K562 (cell line): ENCODE results near the gene WASF2. TPM values are rescaled to one million over a fixed set of nuclear protein-coding genes. Genes with fewer than 3 reads are reported as not detected.

ENCODE experiments used
- ATF7 ChIP-seq: fragments of 450-650 bp; IDR thresholded peaks from 2 replicates; pipeline ENCODE4 v1.7.1; 2014; ENCODE audit warnings: mild to moderate bottlenecking, moderate library complexity
- BRCA1 ChIP-seq, 2 experiments: fragments of 450-650 bp in 1 of 2; sonication (generic) in 1 of 2; formaldehyde crosslinking in 1 of 2; IDR thresholded peaks; 2 replicates each; pipeline versions ENCODE4 v1.5.0 to v1.6.1; 2017 to 2020; ENCODE audit warnings: mild to moderate bottlenecking in 1 of 2, missing genetic modification reagents in 1 of 2
- FUS ChIP-seq: fragments of 200-400 bp; formaldehyde crosslinking; optimal IDR thresholded peaks from 2 replicates; pipeline ENCODE3; 2017; ENCODE audit warnings: low read depth, low read length
- PTTG1 ChIP-seq: fragments of 450-650 bp; IDR thresholded peaks from 2 replicates; pipeline ENCODE4 v1.6.1; 2016; ENCODE audit warnings: low read depth, mild to moderate bottlenecking, missing genetic modification characterization, missing compliant biosample characterization
- RCOR1 ChIP-seq, 2 experiments: IDR thresholded peaks; 2 replicates each; pipeline ENCODE4 v1.6.1; 2012; ENCODE audit warnings: low read depth in 2 of 2, low read length in 2 of 2, borderline replicate concordance in 1 of 2, improper control_type of control experiment in 1 of 2
- RFX7 ChIP-seq: fragments of 250-450 bp; sonication (Bioruptor Pico); IDR thresholded peaks from 2 replicates; pipeline ENCODE4 v1.5.1; 2021; ENCODE audit warnings: mild to moderate bottlenecking
- SIRT6 ChIP-seq: IDR thresholded peaks from one replicate; pipeline ENCODE4 v1.6.1; 2012; ENCODE audit warnings: low read depth, mild to moderate bottlenecking, control low read depth, inconsistent platforms, low read length, moderate library complexity
- SMAD3 ChIP-seq: fragments of 450-650 bp; formaldehyde crosslinking; conservative IDR thresholded peaks from 2 replicates; pipeline ENCODE4 v1.4.0; 2020; ENCODE audit warnings: mild to moderate bottlenecking
- polyA plus RNA-seq, 8 experiments: library from polyadenylated mRNA; depleted of rRNA in 4 of 8; stranded (reverse) in 5 of 8; unstranded in 3 of 8; fragments of >200 nt; fragmentation: Nextera tagmentation in 2 of 8; fragmentation: Illumina TruSeq in 1 of 8; extraction: Ambion mirVana in 2 of 8; extraction: Trizol in 1 of 8; gene quantifications; 2 replicates each; pipeline versions ENCODE4 v1.2.1 to v1.2.3, GENCODE V29; 2011 to 2014; ENCODE audit warnings: inconsistent platforms in 1 of 8, missing spikeins in 1 of 8
- total RNA-seq, 7 experiments: library from RNA; depleted of rRNA in 6 of 7; stranded (reverse); fragments of >200 nt in 6 of 7; fragmentation: Illumina TruSeq in 2 of 7; extraction: Trizol in 2 of 7; gene quantifications; 2 replicates each; pipeline versions ENCODE4 v1.2.1 to v1.2.3, GENCODE V29; 2011 to 2021; ENCODE audit warnings: low replicate concordance in 1 of 7
- TF ChIP-seq, protein P1 (sequence below), 2 experiments: IDR thresholded peaks in 1 of 2; conservative IDR thresholded peaks in 1 of 2; 2 replicates each; pipeline ENCODE4 v1.6.1; 2016; ENCODE audit warnings: low read depth in 2 of 2, mild to moderate bottlenecking in 1 of 2, missing compliant biosample characterization in 1 of 2, missing genetic modification characterization in 1 of 2, moderate library complexity in 1 of 2
- TF ChIP-seq, protein P2 (sequence below): IDR thresholded peaks from 2 replicates; pipeline ENCODE4 v1.6.1; 2011; ENCODE audit warnings: borderline replicate concordance, low read depth, mild to moderate bottlenecking, moderate library complexity, low read length; ENCODE audit not compliant: insufficient read depth, poor library complexity, severe bottlenecking
- TF ChIP-seq, protein P3 (sequence below): fragments of 450-650 bp; IDR thresholded peaks from 2 replicates; pipeline ENCODE4 v1.6.1; 2016; ENCODE audit warnings: mild to moderate bottlenecking
- TF ChIP-seq, protein P4 (sequence below): sonication (generic); formaldehyde crosslinking; IDR thresholded peaks from 2 replicates; pipeline ENCODE4 v1.4.0; 2020; ENCODE audit warnings: mild to moderate bottlenecking, missing genetic modification reagents
- TF ChIP-seq, protein P5 (sequence below): sonication (generic); formaldehyde crosslinking; IDR thresholded peaks from 2 replicates; pipeline ENCODE4 v1.8.0; 2022; ENCODE audit warnings: mild to moderate bottlenecking, missing genetic modification reagents, borderline replicate concordance

The WASF2 gene
- total and polyA plus RNA-seq, 9 of the 15 experiments (the other 6 are each of a cell fraction or from before 2014, with no cell fraction given) = 8.2 to 163 (median 31.2) TPM

DNA sequence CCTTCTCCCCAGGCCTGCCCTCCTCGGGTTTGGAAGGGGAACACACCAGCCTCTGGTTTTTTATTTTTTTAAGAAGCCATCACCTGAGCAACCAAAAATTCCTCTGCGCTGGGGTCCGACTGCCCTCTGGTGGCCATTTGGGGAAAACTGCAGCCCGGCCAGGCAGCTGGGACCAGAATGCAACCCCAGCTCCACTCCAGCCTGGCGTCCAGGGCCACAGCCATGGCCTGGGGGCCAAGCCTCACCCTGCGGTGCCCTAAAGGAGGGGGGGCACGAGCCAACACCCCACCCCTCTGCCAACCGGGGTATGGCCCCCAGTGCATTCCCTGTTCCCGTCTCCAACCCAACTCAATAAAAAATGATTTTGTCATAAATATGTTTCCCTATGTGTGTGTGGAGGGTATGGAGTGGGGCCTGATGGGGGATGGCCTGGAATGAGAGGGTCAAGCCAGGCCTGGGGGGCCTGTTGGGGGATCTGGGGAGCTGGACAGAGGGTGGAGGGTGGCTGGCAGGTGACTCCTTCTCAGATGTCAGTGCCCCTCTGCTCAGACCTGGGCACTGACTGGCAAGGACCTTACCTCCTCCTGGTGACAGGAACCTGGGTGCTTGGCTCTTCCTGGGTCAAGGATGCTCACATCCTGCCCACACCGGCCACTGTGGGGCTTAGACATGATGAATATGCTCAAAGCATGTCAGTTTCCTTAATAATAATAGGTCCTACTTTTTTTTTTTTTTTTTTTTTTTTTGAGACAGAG, 94.3 kb downstream of the WASF2 start (continued):
- TF ChIP-seq, protein P1, sequence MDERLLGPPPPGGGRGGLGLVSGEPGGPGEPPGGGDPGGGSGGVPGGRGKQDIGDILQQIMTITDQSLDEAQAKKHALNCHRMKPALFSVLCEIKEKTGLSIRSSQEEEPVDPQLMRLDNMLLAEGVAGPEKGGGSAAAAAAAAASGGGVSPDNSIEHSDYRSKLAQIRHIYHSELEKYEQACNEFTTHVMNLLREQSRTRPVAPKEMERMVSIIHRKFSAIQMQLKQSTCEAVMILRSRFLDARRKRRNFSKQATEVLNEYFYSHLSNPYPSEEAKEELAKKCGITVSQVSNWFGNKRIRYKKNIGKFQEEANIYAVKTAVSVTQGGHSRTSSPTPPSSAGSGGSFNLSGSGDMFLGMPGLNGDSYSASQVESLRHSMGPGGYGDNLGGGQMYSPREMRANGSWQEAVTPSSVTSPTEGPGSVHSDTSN (CRISPR knock-in tag; IDR thresholded peaks at IDR 0.05; ENCODE audit: low read depth) = no peak
- TF ChIP-seq, protein P1 (tag; conservative IDR thresholded peaks at IDR 0.05; ENCODE audit: low read depth) = no peak
- TF ChIP-seq RCOR1 (IDR thresholded peaks at IDR 0.05; ENCODE audit: borderline replicate concordance in 1 of 2, low read depth in 2 of 2, low read length in 2 of 2) = peak in 1 of 2 experiments; percentile 74; a peak in 1 of 4 replicates
- TF ChIP-seq, protein P2, sequence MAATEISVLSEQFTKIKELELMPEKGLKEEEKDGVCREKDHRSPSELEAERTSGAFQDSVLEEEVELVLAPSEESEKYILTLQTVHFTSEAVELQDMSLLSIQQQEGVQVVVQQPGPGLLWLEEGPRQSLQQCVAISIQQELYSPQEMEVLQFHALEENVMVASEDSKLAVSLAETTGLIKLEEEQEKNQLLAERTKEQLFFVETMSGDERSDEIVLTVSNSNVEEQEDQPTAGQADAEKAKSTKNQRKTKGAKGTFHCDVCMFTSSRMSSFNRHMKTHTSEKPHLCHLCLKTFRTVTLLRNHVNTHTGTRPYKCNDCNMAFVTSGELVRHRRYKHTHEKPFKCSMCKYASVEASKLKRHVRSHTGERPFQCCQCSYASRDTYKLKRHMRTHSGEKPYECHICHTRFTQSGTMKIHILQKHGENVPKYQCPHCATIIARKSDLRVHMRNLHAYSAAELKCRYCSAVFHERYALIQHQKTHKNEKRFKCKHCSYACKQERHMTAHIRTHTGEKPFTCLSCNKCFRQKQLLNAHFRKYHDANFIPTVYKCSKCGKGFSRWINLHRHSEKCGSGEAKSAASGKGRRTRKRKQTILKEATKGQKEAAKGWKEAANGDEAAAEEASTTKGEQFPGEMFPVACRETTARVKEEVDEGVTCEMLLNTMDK = peak; percentile 57
- TF ChIP-seq, protein P3, sequence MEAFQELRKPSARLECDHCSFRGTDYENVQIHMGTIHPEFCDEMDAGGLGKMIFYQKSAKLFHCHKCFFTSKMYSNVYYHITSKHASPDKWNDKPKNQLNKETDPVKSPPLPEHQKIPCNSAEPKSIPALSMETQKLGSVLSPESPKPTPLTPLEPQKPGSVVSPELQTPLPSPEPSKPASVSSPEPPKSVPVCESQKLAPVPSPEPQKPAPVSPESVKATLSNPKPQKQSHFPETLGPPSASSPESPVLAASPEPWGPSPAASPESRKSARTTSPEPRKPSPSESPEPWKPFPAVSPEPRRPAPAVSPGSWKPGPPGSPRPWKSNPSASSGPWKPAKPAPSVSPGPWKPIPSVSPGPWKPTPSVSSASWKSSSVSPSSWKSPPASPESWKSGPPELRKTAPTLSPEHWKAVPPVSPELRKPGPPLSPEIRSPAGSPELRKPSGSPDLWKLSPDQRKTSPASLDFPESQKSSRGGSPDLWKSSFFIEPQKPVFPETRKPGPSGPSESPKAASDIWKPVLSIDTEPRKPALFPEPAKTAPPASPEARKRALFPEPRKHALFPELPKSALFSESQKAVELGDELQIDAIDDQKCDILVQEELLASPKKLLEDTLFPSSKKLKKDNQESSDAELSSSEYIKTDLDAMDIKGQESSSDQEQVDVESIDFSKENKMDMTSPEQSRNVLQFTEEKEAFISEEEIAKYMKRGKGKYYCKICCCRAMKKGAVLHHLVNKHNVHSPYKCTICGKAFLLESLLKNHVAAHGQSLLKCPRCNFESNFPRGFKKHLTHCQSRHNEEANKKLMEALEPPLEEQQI = no peak
- no peak for TF ChIP-seq PTTG1 (tag)
- peak; percentile 42; the same call in 1 of the 2 replicates for TF ChIP-seq ATF7
- no peak for TF ChIP-seq RFX7 (CRISPR knock-in tag)
- TF ChIP-seq, protein P4, sequence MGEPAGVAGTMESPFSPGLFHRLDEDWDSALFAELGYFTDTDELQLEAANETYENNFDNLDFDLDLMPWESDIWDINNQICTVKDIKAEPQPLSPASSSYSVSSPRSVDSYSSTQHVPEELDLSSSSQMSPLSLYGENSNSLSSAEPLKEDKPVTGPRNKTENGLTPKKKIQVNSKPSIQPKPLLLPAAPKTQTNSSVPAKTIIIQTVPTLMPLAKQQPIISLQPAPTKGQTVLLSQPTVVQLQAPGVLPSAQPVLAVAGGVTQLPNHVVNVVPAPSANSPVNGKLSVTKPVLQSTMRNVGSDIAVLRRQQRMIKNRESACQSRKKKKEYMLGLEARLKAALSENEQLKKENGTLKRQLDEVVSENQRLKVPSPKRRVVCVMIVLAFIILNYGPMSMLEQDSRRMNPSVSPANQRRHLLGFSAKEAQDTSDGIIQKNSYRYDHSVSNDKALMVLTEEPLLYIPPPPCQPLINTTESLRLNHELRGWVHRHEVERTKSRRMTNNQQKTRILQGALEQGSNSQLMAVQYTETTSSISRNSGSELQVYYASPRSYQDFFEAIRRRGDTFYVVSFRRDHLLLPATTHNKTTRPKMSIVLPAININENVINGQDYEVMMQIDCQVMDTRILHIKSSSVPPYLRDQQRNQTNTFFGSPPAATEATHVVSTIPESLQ (CRISPR knock-in tag) = no peak
- TF ChIP-seq, protein P5, sequence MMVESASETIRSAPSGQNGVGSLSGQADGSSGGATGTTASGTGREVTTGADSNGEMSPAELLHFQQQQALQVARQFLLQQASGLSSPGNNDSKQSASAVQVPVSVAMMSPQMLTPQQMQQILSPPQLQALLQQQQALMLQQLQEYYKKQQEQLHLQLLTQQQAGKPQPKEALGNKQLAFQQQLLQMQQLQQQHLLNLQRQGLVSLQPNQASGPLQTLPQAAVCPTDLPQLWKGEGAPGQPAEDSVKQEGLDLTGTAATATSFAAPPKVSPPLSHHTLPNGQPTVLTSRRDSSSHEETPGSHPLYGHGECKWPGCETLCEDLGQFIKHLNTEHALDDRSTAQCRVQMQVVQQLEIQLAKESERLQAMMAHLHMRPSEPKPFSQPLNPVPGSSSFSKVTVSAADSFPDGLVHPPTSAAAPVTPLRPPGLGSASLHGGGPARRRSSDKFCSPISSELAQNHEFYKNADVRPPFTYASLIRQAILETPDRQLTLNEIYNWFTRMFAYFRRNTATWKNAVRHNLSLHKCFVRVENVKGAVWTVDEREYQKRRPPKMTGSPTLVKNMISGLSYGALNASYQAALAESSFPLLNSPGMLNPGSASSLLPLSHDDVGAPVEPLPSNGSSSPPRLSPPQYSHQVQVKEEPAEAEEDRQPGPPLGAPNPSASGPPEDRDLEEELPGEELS (CRISPR knock-in tag) = no peak
- TF ChIP-seq SIRT6 = no peak
- no peak for TF ChIP-seq SMAD3
- TF ChIP-seq BRCA1 (IDR thresholded peaks at IDR 0.05) = no peak
- TF ChIP-seq BRCA1 (CRISPR knock-in tag; IDR thresholded peaks at IDR 0.05) = no peak
- no peak for TF ChIP-seq FUS
